Endothelial cell (in vitro differentiated cells): ENCODE data around the gene CRELD1. TPM values are rescaled to one million over a fixed set of nuclear protein-coding genes. Genes with fewer than 3 reads are reported as not detected.
"Not testable (repeated sequence)": the region's sequence is repeated elsewhere in the genome, so short reads cannot be mapped to it uniquely, and the experiment has no call there.

Experiments
- DNase-seq: peaks from one replicate; pipeline ENCODE4 v3.0.0; 2021; ENCODE audit warnings: low spot score
- H3K27ac Mint-ChIP-seq: one replicate; pipeline ENCODE4 v1.8.0; 2021; ENCODE audit warnings: mixed read lengths, inconsistent platforms; ENCODE audit not compliant: unreplicated experiment
- H3K27me3 Mint-ChIP-seq: one replicate; pipeline ENCODE4 v1.8.0; 2021; ENCODE audit warnings: mild to moderate bottlenecking, moderate library complexity, mixed read lengths, inconsistent platforms; ENCODE audit not compliant: unreplicated experiment
- H3K36me3 Mint-ChIP-seq: one replicate; pipeline ENCODE4 v1.8.0; 2021; ENCODE audit warnings: mild to moderate bottlenecking, low read depth, mixed read lengths, inconsistent platforms; ENCODE audit not compliant: unreplicated experiment
- H3K4me1 Mint-ChIP-seq: one replicate; pipeline ENCODE4 v1.8.0; 2021; ENCODE audit warnings: mild to moderate bottlenecking, mixed read lengths, inconsistent platforms; ENCODE audit not compliant: unreplicated experiment
- H3K4me3 Mint-ChIP-seq: one replicate; pipeline ENCODE4 v1.8.0; 2021; ENCODE audit warnings: mild to moderate bottlenecking, mixed read lengths, inconsistent platforms; ENCODE audit not compliant: unreplicated experiment
- H3K9me3 Mint-ChIP-seq: one replicate; pipeline ENCODE4 v1.8.0; 2021; ENCODE audit warnings: mixed read lengths, inconsistent platforms; ENCODE audit not compliant: unreplicated experiment
- total RNA-seq: library from RNA; stranded (reverse); fragmentation: NEBNext Ultra II Directional; extraction: Animal tissue kit (Norgen Biotek cat#: 25700); gene quantifications from one replicate; pipeline ENCODE4 v1.2.1, GENCODE V29; 2021; ENCODE audit not compliant: unreplicated experiment
- TF ChIP-seq, protein P1 (sequence below): fragments of 200-600 bp; sonication (generic); IDR thresholded peaks from one replicate; pipeline ENCODE4 v1.5.0; 2021; ENCODE audit warnings: antibody characterized with exemption; ENCODE audit not compliant: unreplicated experiment

The CRELD1 gene
- total RNA-seq, 1 donor from 2014 or later, result 30.7 TPM

DNA sequence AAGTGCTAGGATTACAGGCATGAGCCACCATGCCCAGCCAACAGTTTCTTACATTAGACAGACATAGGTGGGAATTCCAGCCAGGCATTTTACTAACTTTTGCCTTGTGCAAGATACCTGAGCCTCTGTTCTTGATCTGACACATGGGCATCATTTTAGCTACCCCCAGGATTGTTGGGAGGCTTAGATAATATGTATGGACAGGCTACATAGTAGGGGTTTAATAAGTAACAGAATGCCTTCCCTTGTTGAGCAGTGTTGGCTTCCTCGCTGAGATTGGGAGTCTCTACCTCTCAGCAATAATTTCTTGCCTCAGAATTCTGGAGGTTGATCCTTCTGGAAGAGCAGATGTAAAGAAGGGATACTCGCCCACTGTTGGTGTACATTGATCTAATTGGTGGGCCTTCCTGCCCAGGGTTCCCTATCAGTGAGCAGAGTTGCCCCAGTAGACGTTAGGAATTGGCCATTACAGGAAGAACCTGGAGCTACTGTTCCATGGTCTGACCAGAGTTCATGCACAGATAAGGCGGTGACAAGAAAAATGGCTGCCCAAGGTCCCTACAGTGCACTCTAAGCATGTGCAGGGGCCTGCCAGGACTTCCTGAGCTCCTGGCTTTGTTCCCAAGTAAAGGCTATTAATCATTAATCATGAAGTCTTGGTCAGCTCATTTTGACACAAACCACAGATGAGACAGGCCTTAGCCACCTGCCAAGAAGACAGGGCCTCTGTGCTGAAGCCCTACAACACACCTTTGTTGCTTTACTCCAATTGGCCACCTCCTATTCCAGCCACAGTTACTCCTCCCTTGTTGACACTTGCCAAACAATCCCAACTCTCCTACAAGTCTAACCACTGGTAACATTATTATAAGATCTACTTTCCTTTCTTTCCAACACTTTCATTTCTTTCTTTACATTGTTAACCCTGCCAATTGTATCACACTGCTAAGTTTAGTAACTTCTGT lies 35.9 kb upstream of the CRELD1 start:
- Mint-ChIP-seq H3K9me3 (no peaks in the 10 kb centered on the region), H3K4me3 (no peak overlapping the region), H3K4me1 (no peaks in the 10 kb centered on the region), H3K36me3 (peaks cover 20% of the 10 kb centered on the region), H3K27ac (peak overlapping the region; percentile 43), H3K27me3 (peaks cover 5% of the 10 kb centered on the region)
- TF ChIP-seq, protein P1, sequence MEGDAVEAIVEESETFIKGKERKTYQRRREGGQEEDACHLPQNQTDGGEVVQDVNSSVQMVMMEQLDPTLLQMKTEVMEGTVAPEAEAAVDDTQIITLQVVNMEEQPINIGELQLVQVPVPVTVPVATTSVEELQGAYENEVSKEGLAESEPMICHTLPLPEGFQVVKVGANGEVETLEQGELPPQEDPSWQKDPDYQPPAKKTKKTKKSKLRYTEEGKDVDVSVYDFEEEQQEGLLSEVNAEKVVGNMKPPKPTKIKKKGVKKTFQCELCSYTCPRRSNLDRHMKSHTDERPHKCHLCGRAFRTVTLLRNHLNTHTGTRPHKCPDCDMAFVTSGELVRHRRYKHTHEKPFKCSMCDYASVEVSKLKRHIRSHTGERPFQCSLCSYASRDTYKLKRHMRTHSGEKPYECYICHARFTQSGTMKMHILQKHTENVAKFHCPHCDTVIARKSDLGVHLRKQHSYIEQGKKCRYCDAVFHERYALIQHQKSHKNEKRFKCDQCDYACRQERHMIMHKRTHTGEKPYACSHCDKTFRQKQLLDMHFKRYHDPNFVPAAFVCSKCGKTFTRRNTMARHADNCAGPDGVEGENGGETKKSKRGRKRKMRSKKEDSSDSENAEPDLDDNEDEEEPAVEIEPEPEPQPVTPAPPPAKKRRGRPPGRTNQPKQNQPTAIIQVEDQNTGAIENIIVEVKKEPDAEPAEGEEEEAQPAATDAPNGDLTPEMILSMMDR, result no peak
- DNase-seq, result no peak

DNA sequence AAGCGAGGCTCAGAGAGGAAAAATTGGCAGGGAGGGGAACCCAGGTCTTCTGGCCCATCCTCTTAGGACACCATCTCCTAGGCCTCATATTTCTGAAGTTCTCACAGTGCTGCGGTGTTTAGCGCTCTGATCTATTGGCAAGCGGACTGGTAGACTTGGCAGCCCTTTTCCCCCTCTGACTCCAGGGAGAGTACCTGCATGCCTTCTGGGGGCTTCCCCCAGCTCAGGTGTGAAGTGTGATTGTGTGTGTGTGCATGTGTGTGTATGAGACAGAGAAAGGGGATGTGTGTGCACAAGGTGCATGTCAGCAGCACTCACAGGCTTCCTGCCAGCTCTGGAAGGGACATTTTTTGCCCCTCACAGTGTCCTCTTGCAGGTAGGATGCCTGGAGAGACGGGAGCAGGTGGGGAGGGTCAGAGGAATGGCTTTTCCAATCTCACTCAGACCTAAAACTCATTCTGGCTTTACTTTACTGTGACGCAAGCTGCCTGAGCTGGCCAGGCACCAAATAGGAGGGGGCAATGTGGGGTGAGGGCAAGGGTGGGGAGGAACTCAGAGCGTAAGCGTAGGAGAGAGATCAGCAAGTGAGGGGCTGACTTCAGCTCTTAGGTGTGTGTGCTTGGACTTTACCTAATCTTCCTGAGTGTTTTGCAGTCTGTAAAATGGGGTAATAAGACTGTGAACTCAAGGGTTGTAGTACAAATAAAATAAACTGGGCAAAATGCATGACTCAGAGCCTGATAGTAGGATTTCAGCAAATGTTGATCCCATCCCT lies 35.0 kb upstream of the CRELD1 start:
- no peak for DNase-seq
- H3K27ac Mint-ChIP-seq, result no peak overlapping the region
- peaks cover 4% of the 10 kb centered on the region for H3K4me1 Mint-ChIP-seq
- TF ChIP-seq, protein P1, result no peak
- no peak overlapping the region for H3K4me3 Mint-ChIP-seq
- H3K27me3 Mint-ChIP-seq, result peaks cover 5% of the 10 kb centered on the region
- no peaks in the 10 kb centered on the region for H3K9me3 Mint-ChIP-seq
- H3K36me3 Mint-ChIP-seq, result peaks cover 10% of the 10 kb centered on the region

- TF ChIP-seq, protein P1, result no peak
- Mint-ChIP-seq H3K36me3 (peaks cover 6% of the 10 kb centered on the region), H3K4me1 (peaks cover 9% of the 10 kb centered on the region), H3K27ac (no peak overlapping the region), H3K4me3 (no peak overlapping the region), H3K9me3 (no peaks in the 10 kb centered on the region), H3K27me3 (peaks cover 5% of the 10 kb centered on the region)
- no peak for DNase-seq
Observed at GRCh38 chr3:9899289-9899791, 34.3 kb upstream of the CRELD1 start.

- H3K9me3 Mint-ChIP-seq, H3K4me3 Mint-ChIP-seq, H3K36me3 Mint-ChIP-seq, DNase-seq, H3K27ac Mint-ChIP-seq, H3K27me3 Mint-ChIP-seq: not testable (repeated sequence)
- peaks cover 11% of the 10 kb centered on the region for H3K4me1 Mint-ChIP-seq
Observed at GRCh38 chr3:9900965-9901415, 32.6 kb upstream of the CRELD1 start.

DNA sequence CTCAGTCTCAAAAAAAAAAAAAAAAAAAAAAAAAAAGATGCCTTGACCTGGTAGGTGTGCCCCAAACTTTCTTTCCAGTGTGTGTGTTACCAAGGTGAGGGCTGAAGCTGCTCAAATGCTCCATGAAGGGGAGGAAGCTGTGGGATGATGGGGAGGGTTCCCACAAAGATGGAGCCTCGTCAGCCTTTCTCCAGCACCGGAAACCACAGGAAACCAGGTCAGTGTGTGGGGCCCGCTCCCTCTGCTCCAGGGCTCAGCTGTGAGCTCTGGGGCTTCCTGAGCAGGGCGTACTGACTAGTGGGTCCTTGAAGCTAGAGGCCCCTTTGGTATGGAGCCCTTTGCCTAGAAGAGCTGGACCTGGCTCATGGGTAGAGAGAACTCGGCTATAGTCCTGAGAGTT lies 31.7 kb upstream of the CRELD1 start:
- TF ChIP-seq, protein P1, result no peak
- Mint-ChIP-seq H3K4me3 (no peak overlapping the region), H3K4me1 (peaks cover 11% of the 10 kb centered on the region), H3K36me3 (no peaks in the 10 kb centered on the region), H3K27me3 (peaks cover 5% of the 10 kb centered on the region), H3K9me3 (no peaks in the 10 kb centered on the region), H3K27ac (no peak overlapping the region)
- DNase-seq, result no peak
